HEK293T (cell line): ENCODE data around the gene PPIA.
"Not testable (repeated sequence)": the region's sequence is repeated elsewhere in the genome, so short reads cannot be mapped to it uniquely, and the experiment has no call there.

Experiments
- CTCF ChIA-PET: fragments of 350-600 bp; formaldehyde crosslinking; extraction: SDS; loops from one replicate; lab custom pipeline; 2021; ENCODE audit warnings: antibody characterized with exemption, inconsistent platforms; lab: Yijun Ruan, JAX
- POLR2A ChIA-PET: fragments of 350-600 bp; formaldehyde crosslinking; extraction: SDS; loops from one replicate; lab custom pipeline; 2020; ENCODE audit warnings: antibody characterized with exemption, inconsistent platforms; lab: Yijun Ruan, JAX
- DNase-seq: peaks from one replicate; pipeline ENCODE4 v3.0.0; 2012; ENCODE audit warnings: mixed read lengths; ENCODE audit errors: extremely low spot score
- ARNT ChIP-seq: fragments of 450-650 bp; IDR thresholded peaks from 2 replicates; pipeline ENCODE4 v1.6.1; 2017; ENCODE audit warnings: mild to moderate bottlenecking
- BHLHE40 ChIP-seq: fragments of 450-650 bp; IDR thresholded peaks from 2 replicates; pipeline ENCODE4 v1.6.1; 2016; ENCODE audit warnings: mild to moderate bottlenecking, moderate library complexity, borderline replicate concordance
- CTBP1 ChIP-seq: fragments of 450-650 bp; IDR thresholded peaks from 2 replicates; pipeline ENCODE4 v1.6.1; 2016; ENCODE audit warnings: borderline replicate concordance
- ELF4 ChIP-seq: fragments of 450-650 bp; IDR thresholded peaks from 2 replicates; pipeline ENCODE4 v1.6.1; 2017; ENCODE audit warnings: antibody characterized with exemption
- FOXA1 ChIP-seq: fragments of 450-650 bp; IDR thresholded peaks from 2 replicates; pipeline ENCODE4 v1.6.1; 2016; ENCODE audit warnings: mild to moderate bottlenecking
- FOXK2 ChIP-seq: fragments of 450-650 bp; IDR thresholded peaks from 2 replicates; pipeline ENCODE4 v1.6.1; 2016; ENCODE audit warnings: mild to moderate bottlenecking
- FOXM1 ChIP-seq: fragments of 450-650 bp; IDR thresholded peaks from 2 replicates; pipeline ENCODE4 v1.6.1; 2017; ENCODE audit warnings: mild to moderate bottlenecking, borderline replicate concordance
- HDGF ChIP-seq: fragments of 450-650 bp; IDR thresholded peaks from 2 replicates; pipeline ENCODE4 v1.6.1; 2017; ENCODE audit warnings: antibody characterized with exemption, borderline replicate concordance
- L3MBTL2 ChIP-seq: fragments of 450-650 bp; conservative IDR thresholded peaks from 2 replicates; pipeline ENCODE4 v1.6.1; 2016; ENCODE audit warnings: mild to moderate bottlenecking
- LEF1 ChIP-seq: fragments of 450-650 bp; IDR thresholded peaks from 2 replicates; pipeline ENCODE4 v1.6.1; 2017; ENCODE audit warnings: mild to moderate bottlenecking, borderline replicate concordance
- NFRKB ChIP-seq: fragments of 450-650 bp; IDR thresholded peaks from 2 replicates; pipeline ENCODE4 v1.6.1; 2016; ENCODE audit warnings: mild to moderate bottlenecking, moderate library complexity
- SP1 ChIP-seq: fragments of 450-650 bp; IDR thresholded peaks from 2 replicates; pipeline ENCODE4 v1.6.1; 2017
- SUZ12 ChIP-seq: fragments of 450-650 bp; IDR thresholded peaks from 2 replicates; pipeline ENCODE4 v1.6.1; 2016; ENCODE audit warnings: mild to moderate bottlenecking
- TARDBP ChIP-seq: fragments of 450-650 bp; IDR thresholded peaks from 2 replicates; pipeline ENCODE4 v1.6.1; 2016
- ZNF384 ChIP-seq: fragments of 450-650 bp; IDR thresholded peaks from 2 replicates; pipeline ENCODE4 v1.6.1; 2016
- TF ChIP-seq, protein P1 (sequence below): fragments of 450-650 bp; IDR thresholded peaks from 2 replicates; pipeline ENCODE4 v1.6.1; 2016

PPIA gene

DNA sequence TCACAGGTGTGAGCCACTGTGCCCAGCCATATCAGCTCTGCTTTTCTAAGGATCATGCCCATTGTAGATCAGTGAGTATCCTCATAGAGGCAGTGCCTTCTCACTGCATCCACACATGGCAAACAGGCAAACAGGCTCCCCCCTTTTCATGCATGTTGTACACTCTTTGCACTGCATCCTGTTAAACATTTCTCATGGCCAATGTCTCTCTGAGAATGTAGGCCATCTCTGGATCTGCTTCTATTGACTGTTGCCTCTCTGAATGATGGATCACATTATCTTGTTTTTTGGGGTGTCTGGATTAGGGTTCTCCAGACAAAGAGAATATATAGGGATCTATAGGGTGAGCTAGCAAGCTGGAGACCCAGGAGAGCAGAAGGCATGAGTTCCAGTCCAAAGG is 13.1 kb upstream of the PPIA start:
- DNase-seq, result no peak
- CTCF ChIA-PET, result no interaction called here
- no peak for TF ChIP-seq SUZ12
- no peak for TF ChIP-seq NFRKB
- TF ChIP-seq FOXA1, result no peak
- TF ChIP-seq FOXK2, result no peak
- TF ChIP-seq BHLHE40, result no peak
- no peak for TF ChIP-seq TARDBP
- no peak for TF ChIP-seq L3MBTL2
- no peak for TF ChIP-seq SP1
- TF ChIP-seq ELF4, result no peak
- no peak for TF ChIP-seq CTBP1
- TF ChIP-seq, protein P1, sequence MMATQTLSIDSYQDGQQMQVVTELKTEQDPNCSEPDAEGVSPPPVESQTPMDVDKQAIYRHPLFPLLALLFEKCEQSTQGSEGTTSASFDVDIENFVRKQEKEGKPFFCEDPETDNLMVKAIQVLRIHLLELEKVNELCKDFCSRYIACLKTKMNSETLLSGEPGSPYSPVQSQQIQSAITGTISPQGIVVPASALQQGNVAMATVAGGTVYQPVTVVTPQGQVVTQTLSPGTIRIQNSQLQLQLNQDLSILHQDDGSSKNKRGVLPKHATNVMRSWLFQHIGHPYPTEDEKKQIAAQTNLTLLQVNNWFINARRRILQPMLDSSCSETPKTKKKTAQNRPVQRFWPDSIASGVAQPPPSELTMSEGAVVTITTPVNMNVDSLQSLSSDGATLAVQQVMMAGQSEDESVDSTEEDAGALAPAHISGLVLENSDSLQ, result no peak
- TF ChIP-seq FOXM1, result no peak
- TF ChIP-seq ARNT, result no peak
- TF ChIP-seq LEF1, result no peak
- TF ChIP-seq HDGF, result no peak
- no peak for TF ChIP-seq ZNF384
- POLR2A ChIA-PET, result no interaction called here

DNA sequence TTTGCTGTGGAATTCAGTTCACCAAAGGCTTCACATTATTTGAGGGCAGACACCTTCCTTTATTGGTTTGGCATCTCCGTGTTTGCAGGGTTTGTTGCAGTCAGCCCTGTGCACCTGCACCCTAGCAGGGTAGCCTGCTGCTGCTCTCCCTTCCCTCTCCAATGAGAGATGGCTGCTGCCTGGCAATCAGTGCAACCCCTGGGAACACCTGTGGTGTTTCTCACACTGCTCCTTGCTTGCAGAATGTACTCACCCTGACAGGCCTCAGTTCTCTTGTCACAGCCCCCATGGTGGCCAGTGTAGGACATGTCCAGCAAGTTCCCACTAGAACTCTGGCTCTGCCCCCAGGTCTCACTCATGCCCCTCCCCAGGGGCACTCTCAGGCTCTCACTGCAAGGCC is 12.1 kb upstream of the PPIA start:
- CTCF ChIA-PET, result no interaction called here
- no peak for TF ChIP-seq FOXK2
- no peak for TF ChIP-seq TARDBP
- TF ChIP-seq HDGF, result no peak
- TF ChIP-seq SP1, result no peak
- no peak for TF ChIP-seq CTBP1
- no peak for TF ChIP-seq BHLHE40
- no peak for TF ChIP-seq ARNT
- no peak for TF ChIP-seq FOXA1
- TF ChIP-seq L3MBTL2, result no peak
- TF ChIP-seq ZNF384, result no peak
- TF ChIP-seq ELF4, result no peak
- no peak for TF ChIP-seq LEF1
- no peak for TF ChIP-seq NFRKB
- no peak for TF ChIP-seq SUZ12
- TF ChIP-seq, protein P1, result no peak
- DNase-seq, result no peak
- POLR2A ChIA-PET, result no interaction called here

DNA sequence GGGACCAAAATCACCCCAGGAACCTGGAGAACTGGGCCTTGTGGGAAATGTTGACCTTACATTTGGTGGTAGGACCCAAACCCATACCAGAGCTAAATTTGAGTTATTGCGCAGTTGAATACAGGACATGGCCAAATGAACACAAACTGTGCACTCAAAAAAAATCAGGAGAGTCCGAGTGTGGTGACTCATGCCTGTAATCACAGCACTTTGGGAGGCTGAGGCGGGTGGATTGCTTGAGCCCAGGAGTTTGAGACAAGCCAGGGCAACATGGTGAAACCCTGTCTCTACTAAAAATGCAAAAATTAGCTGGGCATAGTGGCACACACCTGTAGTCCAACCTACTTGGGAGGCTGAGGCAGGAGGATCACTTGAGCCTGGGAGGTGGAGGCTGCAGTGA is 11.3 kb upstream of the PPIA start:
- POLR2A ChIA-PET, CTCF ChIA-PET, DNase-seq: not testable (repeated sequence)

DNA sequence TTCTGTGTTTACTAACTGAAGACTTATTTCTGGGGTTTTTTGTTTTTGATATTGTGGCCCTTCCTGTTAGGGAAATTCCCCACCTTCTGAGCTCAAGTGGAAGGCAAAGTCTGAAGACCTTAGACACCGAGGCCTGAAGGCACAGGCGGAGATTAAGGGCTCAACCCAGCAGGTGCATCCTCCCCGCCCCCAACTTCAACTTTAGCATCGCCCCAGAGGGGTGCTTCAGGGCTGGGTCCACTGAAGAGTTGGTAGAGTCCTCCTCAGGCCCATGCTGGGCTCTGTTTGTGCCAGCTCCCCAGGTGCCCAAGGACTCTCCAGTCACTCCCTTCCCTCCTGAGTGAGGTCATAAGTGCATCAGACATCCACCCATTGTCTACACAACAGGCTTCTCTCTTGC is 9.4 kb upstream of the PPIA start:
- CTCF ChIA-PET, result no interaction called here
- no peak for TF ChIP-seq SUZ12
- no peak for TF ChIP-seq SP1
- no peak for TF ChIP-seq BHLHE40
- TF ChIP-seq, protein P1, result no peak
- no peak for TF ChIP-seq NFRKB
- TF ChIP-seq L3MBTL2, result no peak
- TF ChIP-seq ARNT, result no peak
- no peak for TF ChIP-seq ELF4
- no peak for TF ChIP-seq LEF1
- no peak for TF ChIP-seq CTBP1
- no peak for TF ChIP-seq FOXM1
- no peak for TF ChIP-seq FOXA1
- TF ChIP-seq ZNF384, result no peak
- no peak for TF ChIP-seq HDGF
- TF ChIP-seq FOXK2, result no peak
- TF ChIP-seq TARDBP, result no peak
- POLR2A ChIA-PET, result no interaction called here

DNA sequence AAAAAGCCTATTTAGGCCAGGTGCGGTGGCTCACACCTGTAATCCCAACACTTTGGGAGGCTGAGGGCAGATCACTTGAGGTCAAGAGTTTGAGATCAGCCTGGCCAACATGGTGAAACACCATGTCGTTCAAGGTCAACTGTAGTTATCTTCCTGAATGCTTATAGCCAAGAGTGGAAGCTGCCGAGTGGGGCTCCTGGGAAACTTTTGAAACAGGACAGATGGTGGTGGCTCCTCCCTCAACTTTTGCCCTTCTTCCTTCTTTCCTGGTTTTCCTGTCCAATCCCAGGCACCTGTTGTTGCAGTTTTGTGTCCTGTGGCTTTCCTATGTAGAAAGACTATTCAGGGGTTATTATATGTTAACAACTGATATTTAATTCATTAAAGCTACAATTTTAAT is 8.7 kb upstream of the PPIA start:
- TF ChIP-seq CTBP1 (no peak), SUZ12 (no peak), NFRKB (no peak), FOXM1 (no peak), LEF1 (no peak), BHLHE40 (no peak), L3MBTL2 (no peak), ARNT (no peak), TARDBP (no peak), FOXK2 (no peak), ZNF384 (no peak), SP1 (no peak), HDGF (no peak), ELF4 (no peak), FOXA1 (no peak)
- TF ChIP-seq, protein P1, result no peak
- ChIA-PET CTCF (no interaction called here), POLR2A (no interaction called here)
- DNase-seq, result no peak

More for the DNA sequence above, 9.4 kb upstream of the PPIA start:
- DNase-seq, result no peak

DNA sequence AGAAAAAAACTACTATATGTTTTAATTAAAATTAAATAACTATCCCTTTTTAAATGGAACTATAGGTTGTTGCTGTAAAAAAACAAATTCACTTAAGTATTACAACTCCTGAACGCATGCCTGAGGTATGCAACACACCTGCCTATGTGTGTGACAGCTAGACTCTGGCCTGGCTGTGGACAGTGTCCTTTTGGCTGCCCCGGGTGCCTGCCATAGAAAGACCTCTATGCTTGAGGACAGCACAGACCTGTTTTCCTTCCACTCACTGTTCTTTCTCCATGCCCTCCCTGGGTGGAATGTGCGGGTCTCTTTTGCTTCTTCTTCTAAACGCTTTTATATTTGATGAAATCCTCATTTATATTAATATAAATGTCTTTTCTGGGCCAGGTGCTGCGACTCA is 6.5 kb upstream of the PPIA start:
- no peak for TF ChIP-seq L3MBTL2
- no peak for TF ChIP-seq ZNF384
- TF ChIP-seq SUZ12, result no peak
- TF ChIP-seq TARDBP, result no peak
- no peak for TF ChIP-seq ARNT
- no peak for TF ChIP-seq FOXK2
- no peak for TF ChIP-seq BHLHE40
- no peak for TF ChIP-seq HDGF
- TF ChIP-seq ELF4, result no peak
- no peak for TF ChIP-seq FOXA1
- no peak for TF ChIP-seq NFRKB
- TF ChIP-seq CTBP1, result no peak
- no peak for TF ChIP-seq LEF1
- TF ChIP-seq, protein P1, result no peak
- no peak for TF ChIP-seq FOXM1
- TF ChIP-seq SP1, result no peak
- ChIA-PET CTCF (no interaction called here), POLR2A (interaction anchor here (0.7 kb wide), 1 partner anchor 37 kb away, joined by 3 read pairs; no protein-coding TSS in a partner anchor)
- DNase-seq, result peak; percentile 5
